Smooth muscle cell (in vitro differentiated cells): Measurements from ENCODE around the gene FAM149B1. TPM values are rescaled to one million over a fixed set of nuclear protein-coding genes. Genes with fewer than 3 reads are reported as not detected.

Experiments used
- DNase-seq: peaks from one replicate; lab custom pipeline; 2025; ENCODE audit not compliant: unreplicated experiment; lab: John Stamatoyannopoulos, UW
- H2AFZ ChIP-seq: fragments of 200-600 bp; sonication (generic); 2 replicates; pipeline ENCODE4 v1.6.0; 2016; ENCODE audit warnings: antibody characterized with exemption, low read depth, mild to moderate bottlenecking
- H3F3A ChIP-seq: fragments of 200-600 bp; sonication (generic); 2 replicates; pipeline ENCODE4 v1.6.0; 2017; ENCODE audit warnings: antibody characterized with exemption, low read depth
- H3K27ac ChIP-seq: fragments of 200-600 bp; sonication (generic); 2 replicates; pipeline ENCODE4 v1.5.1; 2016; ENCODE audit warnings: low read depth, mild to moderate bottlenecking
- H3K27me3 ChIP-seq: fragments of 200-600 bp; sonication (generic); 2 replicates; pipeline ENCODE4 v1.6.1; 2016; ENCODE audit warnings: low read depth, mild to moderate bottlenecking
- H3K36me3 ChIP-seq: fragments of 200-600 bp; sonication (generic); 2 replicates; pipeline ENCODE4 v1.5.1; 2016; ENCODE audit warnings: low read depth
- H3K4me1 ChIP-seq: fragments of 200-600 bp; sonication (generic); 2 replicates; pipeline ENCODE4 v1.5.1; 2016; ENCODE audit warnings: low read depth
- H3K4me2 ChIP-seq: fragments of 200-600 bp; sonication (generic); 2 replicates; pipeline ENCODE4 v1.6.0; 2016; ENCODE audit warnings: mild to moderate bottlenecking
- H3K4me3 ChIP-seq: fragments of 200-600 bp; sonication (generic); 2 replicates; pipeline ENCODE4 v1.5.1; 2016; ENCODE audit warnings: mild to moderate bottlenecking
- H3K79me2 ChIP-seq: fragments of 200-600 bp; sonication (generic); 2 replicates; pipeline ENCODE4 v1.6.0; 2016; ENCODE audit warnings: low read depth, mild to moderate bottlenecking
- H3K9ac ChIP-seq: fragments of 200-600 bp; sonication (generic); 2 replicates; pipeline ENCODE4 v1.6.0; 2016; ENCODE audit warnings: low read depth
- H3K9me3 ChIP-seq: fragments of 200-600 bp; sonication (generic); replicated peaks from 2 replicates; pipeline ENCODE4 v1.5.1; 2016; ENCODE audit warnings: low read depth
- H4K20me1 ChIP-seq: fragments of 200-600 bp; sonication (generic); 2 replicates; pipeline ENCODE4 v1.6.0; 2016; ENCODE audit warnings: low read depth
- CTCF ChIP-seq: fragments of 200-600 bp; sonication (generic); IDR thresholded peaks from 2 replicates; pipeline ENCODE4 v1.5.1; 2017; ENCODE audit warnings: borderline replicate concordance, mild to moderate bottlenecking, antibody characterized with exemption; ENCODE audit not compliant: insufficient read depth, poor library complexity, severe bottlenecking
- WGBS: methylation state at CpG from one replicate; pipeline ENCODE4 v1.1.7; 2016; ENCODE audit warnings: low lambda C conversion rate; 5-methylcytosine and 5-hydroxymethylcytosine counted together
- polyA plus RNA-seq: library from polyadenylated mRNA; unstranded; fragments of >200 nt; fragmentation: Nextera tagmentation; extraction: Ambion mirVana; gene quantifications from 2 replicates; pipeline ENCODE4 v1.2.1, GENCODE V29; 2016
- small RNA-seq: library from RNA; depleted of rRNA; stranded (forward); fragments of <200 nt; gene quantifications from one replicate; pipeline ENCODE3, GENCODE V24; 2014
- total RNA-seq: library from RNA; depleted of rRNA; stranded (reverse); fragments of >200 nt; gene quantifications from 2 replicates; pipeline ENCODE4 v1.2.3, GENCODE V29; 2014

Gene FAM149B1
- total and polyA plus RNA-seq, 2 experiments from 2014 or later: 10.5 to 29.0 TPM

DNA sequence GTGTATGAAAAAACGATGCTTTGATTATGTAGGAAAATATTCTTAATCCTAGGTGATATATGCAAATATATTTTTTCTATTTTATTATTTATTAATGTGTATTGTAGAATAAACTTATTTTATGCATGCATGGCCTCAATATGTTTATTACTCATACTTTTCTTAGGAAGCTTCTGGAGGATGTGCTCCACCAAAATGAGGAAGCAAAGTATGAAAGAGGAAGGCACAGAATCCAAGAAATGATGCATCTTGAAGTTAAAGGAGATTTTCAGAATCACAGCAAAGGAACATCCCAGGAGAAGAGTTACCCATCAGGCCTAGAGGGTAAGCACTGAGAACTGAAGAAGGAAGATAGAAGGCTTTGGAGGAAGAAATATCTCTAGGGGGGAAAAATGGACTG, 119.5 kb downstream of the FAM149B1 start:
- Histone ChIP-seq H3K4me2 (no peak overlapping the region), H3K27me3 (no peaks in the 10 kb centered on the region), H3K36me3 (no peaks in the 10 kb centered on the region), H3K4me1 (no peaks in the 10 kb centered on the region), H3K9ac (no peak overlapping the region), H3K27ac (no peak overlapping the region), H3K9me3 (no peaks in the 10 kb centered on the region), H2AFZ (no peak overlapping the region), H3K4me3 (no peak overlapping the region), H3K79me2 (no peaks in the 10 kb centered on the region), H4K20me1 (no peaks in the 10 kb centered on the region), H3F3A (no peaks in the 10 kb centered on the region)
- TF ChIP-seq CTCF: no peak
- 74% methylated on average over 1 of the region's 1 CpG for WGBS
- no peak for DNase-seq

GRCh38 chr10:73289958-73290357, 122.0 kb downstream of the FAM149B1 start:
- no peak for TF ChIP-seq CTCF
- Histone ChIP-seq H3K4me2 (no peak overlapping the region), H3F3A (no peaks in the 10 kb centered on the region), H3K4me1 (no peaks in the 10 kb centered on the region), H4K20me1 (no peaks in the 10 kb centered on the region), H3K27ac (no peak overlapping the region), H3K36me3 (no peaks in the 10 kb centered on the region), H3K9ac (no peak overlapping the region), H3K9me3 (no peaks in the 10 kb centered on the region), H3K27me3 (peaks cover 5% of the 10 kb centered on the region), H3K4me3 (no peak overlapping the region), H2AFZ (no peak overlapping the region), H3K79me2 (no peaks in the 10 kb centered on the region)
- 98% methylated on average over 1 of the region's 1 CpG for WGBS
- no peak for DNase-seq

DNA sequence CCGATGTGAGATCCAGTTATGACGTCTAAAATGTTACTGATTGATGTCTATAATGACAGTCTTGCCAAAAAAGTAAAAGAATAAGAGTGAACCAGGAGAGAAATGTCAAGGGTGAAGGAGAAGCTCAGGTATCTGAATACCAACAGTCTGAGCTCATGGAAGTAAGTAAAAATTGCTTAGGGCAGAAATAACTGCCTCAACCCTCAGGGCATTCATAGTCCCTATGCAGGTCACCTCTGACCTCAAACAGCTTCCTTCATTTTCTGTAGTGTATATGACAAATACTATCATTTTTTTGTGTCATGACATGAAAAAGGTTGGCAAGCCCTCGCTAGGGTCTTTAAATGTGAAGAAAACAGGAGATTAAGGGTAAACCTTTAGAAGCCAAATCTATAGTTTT, 125.5 kb downstream of the FAM149B1 start:
- H3K4me3 ChIP-seq: no peak overlapping the region
- H4K20me1 ChIP-seq: no peaks in the 10 kb centered on the region
- 82% methylated on average over 3 of the region's 3 CpGs for WGBS
- no peaks in the 10 kb centered on the region for H3K9me3 ChIP-seq
- H3F3A ChIP-seq: no peaks in the 10 kb centered on the region
- H3K4me1 ChIP-seq: no peaks in the 10 kb centered on the region
- no peak for TF ChIP-seq CTCF
- no peak overlapping the region for H2AFZ ChIP-seq
- H3K79me2 ChIP-seq: no peaks in the 10 kb centered on the region
- H3K4me2 ChIP-seq: no peak overlapping the region
- no peak overlapping the region for H3K9ac ChIP-seq
- DNase-seq: no peak
- peaks cover 16% of the 10 kb centered on the region for H3K27me3 ChIP-seq
- H3K27ac ChIP-seq: no peak overlapping the region
- no peaks in the 10 kb centered on the region for H3K36me3 ChIP-seq

Small RNA genes lying within 50 kb of the gene (small RNA-seq; reads per million reads assigned to genes)
- gene RF00019 (not detected), gene RNU6-833P (not detected), gene SNORA11F (5.3 reads per million, percentile 64 among the genes with 10 or more reads in this experiment)

Other genes with a start within 250 kb of the FAM149B1 start
- gene PLA2G12B, start 213.3 kb upstream of the FAM149B1 start, total RNA-seq: not detected in 2 replicates
- gene PLA2G12B, start 213.3 kb upstream of the FAM149B1 start, polyA plus RNA-seq: not detected in 2 replicates
- gene P4HA1, start 71.3 kb upstream of the FAM149B1 start, total RNA-seq: 489 and 568 TPM in 2 replicates
- 366 and 467 TPM in 2 replicates for gene P4HA1, start 71.3 kb upstream of the FAM149B1 start, polyA plus RNA-seq
- gene NUDT13, start 57.7 kb upstream of the FAM149B1 start, total RNA-seq: 0.36 and 1.4 TPM in 2 replicates
- 1.7 and 1.9 TPM in 2 replicates for gene NUDT13, start 57.7 kb upstream of the FAM149B1 start, polyA plus RNA-seq
- gene ECD, start 111 bp upstream of the FAM149B1 start, total RNA-seq: 34.0 and 38.2 TPM in 2 replicates
- 28.1 and 36.4 TPM in 2 replicates for gene ECD, start 111 bp upstream of the FAM149B1 start, polyA plus RNA-seq
- 22.1 and 32.1 TPM in 2 replicates for gene DNAJC9, start 79.1 kb downstream of the FAM149B1 start, total RNA-seq
- gene DNAJC9, start 79.1 kb downstream of the FAM149B1 start, polyA plus RNA-seq: 19.7 and 22.1 TPM in 2 replicates
- gene MRPS16, start 84.5 kb downstream of the FAM149B1 start, total RNA-seq: 37.4 and 42.1 TPM in 2 replicates
- 82.6 and 93.5 TPM in 2 replicates for gene MRPS16, start 84.5 kb downstream of the FAM149B1 start, polyA plus RNA-seq
- 0.22 and 0.31 TPM in 2 replicates for gene CFAP70, start 190.7 kb downstream of the FAM149B1 start, total RNA-seq
- 0.08 and 0.41 TPM in 2 replicates for gene CFAP70, start 190.7 kb downstream of the FAM149B1 start, polyA plus RNA-seq
- gene ANXA7, start 245.9 kb downstream of the FAM149B1 start, total RNA-seq: 54.4 and 57.6 TPM in 2 replicates
- 52.6 and 59.1 TPM in 2 replicates for gene ANXA7, start 245.9 kb downstream of the FAM149B1 start, polyA plus RNA-seq